NCI-H2029 treated with DMSO at 0.1 percent for 48 hours (cell line): ENCODE measurements around the gene IGFBPL1.

Source experiments
- DNase-seq: peaks from one replicate; lab custom pipeline; 2025; lab: John Stamatoyannopoulos, UW

IGFBPL1 gene

GRCh38 chr9:38432922-38433510 lies 8.8 kb upstream of the IGFBPL1 start:
- DNase-seq, result peak; percentile 34

- DNase-seq, result no peak
Measured at GRCh38 chr9:38431116-38431515, 6.9 kb upstream of the IGFBPL1 start.

GRCh38 chr9:38428062-38428461 lies 3.8 kb upstream of the IGFBPL1 start:
- no peak for DNase-seq

- DNase-seq, result no peak
Measured at GRCh38 chr9:38424918-38425317, 664 bp upstream of the IGFBPL1 start.

GRCh38 chr9:38423273-38423972 lies 831 bp downstream of the IGFBPL1 start:
- DNase-seq, result no peak

- no peak for DNase-seq
Measured at GRCh38 chr9:38422555-38423260, 1.5 kb downstream of the IGFBPL1 start.

GRCh38 chr9:38421498-38422211 lies 2.6 kb downstream of the IGFBPL1 start:
- DNase-seq, result no peak

GRCh38 chr9:38419181-38419580 lies 5.1 kb downstream of the IGFBPL1 start:
- DNase-seq, result no peak

GRCh38 chr9:38418366-38418765 lies 5.9 kb downstream of the IGFBPL1 start:
- DNase-seq, result no peak

GRCh38 chr9:38417003-38417945 lies 7.0 kb downstream of the IGFBPL1 start:
- no peak for DNase-seq

GRCh38 chr9:38416461-38416860 lies 7.8 kb downstream of the IGFBPL1 start:
- DNase-seq, result no peak

GRCh38 chr9:38415856-38416255 lies 8.4 kb downstream of the IGFBPL1 start:
- no peak for DNase-seq

GRCh38 chr9:38414040-38414723 lies 10.1 kb downstream of the IGFBPL1 start:
- DNase-seq, result no peak

GRCh38 chr9:38413283-38413682 lies 11.0 kb downstream of the IGFBPL1 start:
- DNase-seq, result no peak

GRCh38 chr9:38412751-38413150 lies 11.5 kb downstream of the IGFBPL1 start:
- DNase-seq, result no peak

- no peak for DNase-seq
Measured at GRCh38 chr9:38408719-38409118, 15.5 kb downstream of the IGFBPL1 start.

- DNase-seq, result no peak
Measured at GRCh38 chr9:38406476-38407186, 17.6 kb downstream of the IGFBPL1 start.

- DNase-seq, result no peak
Measured at GRCh38 chr9:38405785-38406184, 18.5 kb downstream of the IGFBPL1 start.

- no peak for DNase-seq
Measured at GRCh38 chr9:38404314-38404713, 19.9 kb downstream of the IGFBPL1 start.

GRCh38 chr9:38401994-38402393 lies 22.3 kb downstream of the IGFBPL1 start:
- DNase-seq, result no peak
